ENCODE data around the gene HDAC7.
A peak's percentile ranks its signal among the peaks of the same experiment; 100 is the strongest.

Gene HDAC7

GRCh38 chr12:47762850-47763465 lies 56.7 kb downstream of the HDAC7 start:
- no peak overlapping the region for H3K4me3 ChIP-seq (ENCODE audit: low read length)
- TF ChIP-seq ZNF274 (IDR thresholded peaks at IDR 0.05; ENCODE audit: low read depth, low read length) = no peak

DNA sequence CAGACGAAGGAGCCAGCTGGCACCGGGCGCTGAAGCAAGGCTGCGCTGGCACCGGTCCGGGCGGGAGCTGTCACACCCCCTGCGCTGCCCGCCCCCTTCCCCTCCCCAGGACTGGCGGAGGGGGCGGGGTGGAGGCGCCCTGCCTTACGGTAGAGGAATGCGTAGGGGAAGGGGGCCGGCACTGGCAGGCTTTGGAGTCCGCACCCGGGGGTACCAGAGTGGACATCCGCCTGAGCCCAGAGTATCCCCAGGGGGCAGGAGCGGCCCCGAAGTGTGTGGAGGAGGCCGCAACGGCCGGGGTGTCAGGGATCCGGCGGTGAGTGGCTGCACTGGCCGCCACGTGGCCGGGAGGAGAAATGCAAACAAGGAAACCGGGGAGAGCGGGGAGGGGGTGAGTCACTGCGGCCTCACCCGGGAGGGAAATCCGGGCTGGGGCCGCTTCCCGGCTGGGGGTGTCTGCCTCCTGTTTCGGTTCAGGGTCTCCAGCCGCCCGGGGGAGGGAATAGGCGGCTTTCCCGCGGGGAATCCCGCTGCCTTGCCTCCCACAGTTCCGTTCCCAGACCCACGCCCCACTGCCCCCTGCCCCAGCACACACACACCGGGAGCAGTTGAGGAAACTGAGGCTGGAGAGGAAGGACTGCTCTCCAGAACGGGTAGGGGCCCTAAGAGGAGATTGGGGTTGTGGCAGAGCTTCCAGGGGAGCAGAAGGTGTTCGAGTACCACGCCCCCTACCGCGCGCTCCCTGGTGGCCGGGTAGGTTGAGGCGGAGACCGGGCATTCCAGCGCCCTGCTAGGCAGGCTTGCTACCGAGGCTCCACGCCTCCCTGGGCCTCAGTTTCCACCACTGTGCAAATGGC lies 60.6 kb downstream of the HDAC7 start, which contains the start of gene RAPGEF3:
Gene RAPGEF3 (minus strand): TSS at position 47 of the 857 bp plus-strand sequence. CDS start 324 bp downstream, outside the sequence.
- no peak for TF ChIP-seq ZNF274 (IDR thresholded peaks at IDR 0.05; ENCODE audit: low read depth, low read length)
- peak within 1 kb of the TSS; percentile 47; the same call in 1 of the 2 replicates for H3K4me3 ChIP-seq (ENCODE audit: low read length)

GRCh38 chr12:47758584-47758833 lies 61.2 kb downstream of the HDAC7 start:
- no peak for TF ChIP-seq ZNF274 (IDR thresholded peaks at IDR 0.05; ENCODE audit: low read depth, low read length)

GRCh38 chr12:47757840-47758583 lies 61.7 kb downstream of the HDAC7 start:
- no peak overlapping the region; the same call in 1 of the 2 replicates for H3K4me3 ChIP-seq (ENCODE audit: low read length)
- no peak for TF ChIP-seq ZNF274 (IDR thresholded peaks at IDR 0.05; ENCODE audit: low read depth, low read length)

More at GRCh38 chr12:47758584-47758833, 61.2 kb downstream of the HDAC7 start:
- peak overlapping the region; percentile 47; the same call in 1 of the 2 replicates for H3K4me3 ChIP-seq (ENCODE audit: low read length)

DNA sequence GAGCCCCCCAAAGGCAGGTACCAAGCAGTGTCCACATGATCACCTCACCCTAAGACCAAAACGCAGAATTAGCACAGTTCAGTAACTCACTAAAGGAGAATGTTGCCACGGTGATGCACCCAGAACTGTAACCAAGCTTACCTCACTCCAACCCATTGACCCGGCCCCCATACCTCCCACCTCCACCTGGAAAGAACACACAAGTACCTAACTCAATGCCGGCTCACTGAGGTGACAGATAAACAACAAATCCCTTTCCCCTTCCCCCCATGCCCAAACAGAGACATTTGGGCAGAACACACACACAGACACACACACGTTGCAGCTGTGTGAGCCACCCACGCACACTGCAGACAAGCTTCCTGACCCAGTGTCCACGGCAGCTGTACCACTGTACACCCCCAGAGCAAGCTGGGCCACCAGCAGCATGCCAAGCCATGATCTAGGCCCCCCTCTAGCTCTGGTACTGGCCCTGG lies 62.3 kb downstream of the HDAC7 start:
- TF ChIP-seq ZNF274 (IDR thresholded peaks at IDR 0.05; ENCODE audit: low read depth, low read length) = no peak
- no peak overlapping the region for H3K4me3 ChIP-seq (ENCODE audit: low read length)

- H3K4me3 ChIP-seq (ENCODE audit: low read length) = no peak overlapping the region; the same call in 1 of the 2 replicates
- no peak for TF ChIP-seq ZNF274 (IDR thresholded peaks at IDR 0.05; ENCODE audit: low read depth, low read length)
Observed at GRCh38 chr12:47755655-47756562, 63.8 kb downstream of the HDAC7 start.

DNA sequence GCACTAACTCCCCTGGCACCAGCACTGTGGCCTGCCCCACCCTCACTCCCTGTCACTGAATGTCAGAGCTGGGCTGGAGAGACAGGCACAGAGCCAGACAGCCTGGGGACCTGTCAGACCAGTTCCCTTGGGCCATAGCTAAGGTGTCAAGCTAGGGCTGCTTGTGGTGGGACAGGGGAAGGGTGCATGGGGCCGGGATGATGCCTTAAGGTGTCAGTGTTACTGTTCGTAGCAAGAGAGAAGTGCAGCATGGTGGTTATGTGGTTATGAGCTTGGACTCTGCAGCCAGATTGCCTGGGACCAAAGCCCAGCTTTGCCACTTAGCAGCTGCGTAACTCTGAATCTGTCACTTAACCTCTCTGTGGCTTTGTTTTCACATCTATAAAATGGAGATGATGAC lies 64.8 kb downstream of the HDAC7 start:
- TF ChIP-seq ZNF274 (IDR thresholded peaks at IDR 0.05; ENCODE audit: low read depth, low read length) = no peak
- H3K4me3 ChIP-seq (ENCODE audit: low read length) = no peak overlapping the region

GRCh38 chr12:47754126-47754525 lies 65.6 kb downstream of the HDAC7 start:
- no peak overlapping the region for H3K4me3 ChIP-seq (ENCODE audit: low read length)
- TF ChIP-seq ZNF274 (IDR thresholded peaks at IDR 0.05; ENCODE audit: low read depth, low read length) = no peak

DNA sequence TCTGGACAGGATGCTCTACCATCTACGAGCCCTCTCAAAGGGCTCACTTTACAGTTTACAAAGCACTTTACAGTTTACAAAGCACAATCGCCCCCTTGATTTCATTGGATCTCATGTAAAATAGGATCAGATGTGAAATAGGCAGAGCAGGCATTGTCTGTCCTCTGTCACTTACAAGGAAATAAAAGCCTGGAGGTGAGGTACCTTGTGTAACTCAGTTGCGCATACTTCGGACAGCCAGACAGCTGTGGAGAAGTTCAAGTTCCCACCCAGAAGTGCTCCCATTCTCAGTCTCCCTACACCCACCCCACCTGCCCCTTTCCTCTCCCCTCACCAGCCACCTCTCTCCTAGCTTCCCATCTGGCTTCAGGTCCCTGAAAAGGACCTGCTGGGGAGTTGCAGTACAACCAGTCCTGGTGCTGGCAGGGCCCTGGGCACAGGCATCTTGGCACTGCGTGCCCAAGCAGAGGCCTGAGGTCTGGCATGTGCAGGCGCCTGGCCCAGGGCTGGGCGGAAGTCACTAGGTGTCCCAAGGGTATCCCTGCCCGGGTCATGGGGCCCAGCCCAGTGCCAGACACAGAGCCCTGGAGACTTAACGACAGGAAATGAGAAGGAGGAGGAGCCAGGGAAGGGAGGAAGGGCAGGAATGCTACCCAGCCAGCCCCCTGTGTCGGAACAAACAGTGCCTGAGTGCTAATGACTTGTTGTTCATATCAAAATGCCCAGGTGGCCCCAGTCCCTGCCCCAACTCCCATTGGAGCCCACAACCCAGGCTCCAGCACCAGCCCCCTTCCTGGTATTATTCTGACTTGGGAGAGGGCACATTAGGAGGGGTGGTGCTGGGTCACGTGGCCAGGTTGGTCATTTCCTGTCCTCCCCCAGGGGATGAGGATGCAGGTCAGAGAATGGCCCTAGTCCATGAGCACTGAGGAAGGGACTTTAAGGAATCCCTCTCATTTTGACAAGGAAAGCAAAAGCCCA lies 66.4 kb downstream of the HDAC7 start:
- TF ChIP-seq ZNF274 (IDR thresholded peaks at IDR 0.05; ENCODE audit: low read depth, low read length) = no peak
- no peak overlapping the region for H3K4me3 ChIP-seq (ENCODE audit: low read length)

GRCh38 chr12:47752552-47752951 lies 67.2 kb downstream of the HDAC7 start:
- no peak overlapping the region for H3K4me3 ChIP-seq (ENCODE audit: low read length)
- TF ChIP-seq ZNF274 (IDR thresholded peaks at IDR 0.05; ENCODE audit: low read depth, low read length) = no peak

- no peak for TF ChIP-seq ZNF274 (IDR thresholded peaks at IDR 0.05; ENCODE audit: low read depth, low read length)
Observed at GRCh38 chr12:47752121-47752520, 67.6 kb downstream of the HDAC7 start.

GRCh38 chr12:47751561-47751960 lies 68.1 kb downstream of the HDAC7 start:
- TF ChIP-seq ZNF274 (IDR thresholded peaks at IDR 0.05; ENCODE audit: low read depth, low read length) = no peak
- no peak overlapping the region for H3K4me3 ChIP-seq (ENCODE audit: low read length)

More at GRCh38 chr12:47752121-47752520, 67.6 kb downstream of the HDAC7 start:
- no peak overlapping the region for H3K4me3 ChIP-seq (ENCODE audit: low read length)

All from GM08714 (cell line).